IMR-90 (cell line): ENCODE results near the gene LGALS9. TPM values are rescaled to one million over a fixed set of nuclear protein-coding genes. Genes with fewer than 3 reads are reported as not detected.

Experiments used
- ATAC-seq: fragments of 200-7000 bp; cut with Tn5 transposase; 2 replicates; pipeline ENCODE4 v1.9.1; 2020; ENCODE audit warnings: low read depth, mild to moderate bottlenecking, moderate library complexity
- BruUV-seq: library from RNA; stranded (reverse); fragments of 400-500 nt; replicated peaks from 2 replicates; lab custom pipeline; 2021; lab: Mats Ljungman, UMichigan
- CTCF ChIA-PET: fragments of 300-600 bp; formaldehyde crosslinking; extraction: SDS; loops from one replicate; lab custom pipeline; 2021; ENCODE audit warnings: antibody characterized with exemption; lab: Yijun Ruan, JAX
- POLR2A ChIA-PET: fragments of 300-600 bp; sonication (Branson Sonifier 250); formaldehyde crosslinking; loops from one replicate; lab custom pipeline; 2022; ENCODE audit warnings: antibody characterized with exemption; ENCODE audit not compliant: unreplicated experiment; lab: Charles Lee
- DNase-seq: peaks from one replicate; pipeline ENCODE4 v3.0.0; 2013
- H2AFZ ChIP-seq: replicated peaks from 2 replicates; pipeline ENCODE3; 2013; ENCODE audit warnings: low read length, mild to moderate bottlenecking; ENCODE audit not compliant: poor library complexity
- H2AK5ac ChIP-seq: 2 replicates; pipeline ENCODE4 v1.6.1; 2013; ENCODE audit warnings: low read depth, low read length, inconsistent platforms
- H2AK9ac ChIP-seq: replicated peaks from 2 replicates; pipeline ENCODE3; 2013; ENCODE audit warnings: mild to moderate bottlenecking, low read depth, low read length, moderate library complexity; ENCODE audit not compliant: poor library complexity
- H2BK120ac ChIP-seq: 2 replicates; pipeline ENCODE4 v1.6.1; 2013; ENCODE audit warnings: low read depth, low read length, inconsistent platforms
- H2BK15ac ChIP-seq: 3 replicates; pipeline ENCODE4 v1.6.1; 2013; ENCODE audit warnings: low read depth, low read length, inconsistent platforms
- H2BK20ac ChIP-seq: 2 replicates; pipeline ENCODE4 v1.6.1; 2013; ENCODE audit warnings: low read depth, mild to moderate bottlenecking, inconsistent platforms, low read length, moderate library complexity
- H2BK5ac ChIP-seq: 2 replicates; pipeline ENCODE4 v1.6.1; 2013; ENCODE audit warnings: mild to moderate bottlenecking, low read depth, low read length, inconsistent platforms; ENCODE audit not compliant: poor library complexity, severe bottlenecking
- H3K14ac ChIP-seq: replicated peaks from 2 replicates; pipeline ENCODE4 v1.6.1; 2013; ENCODE audit warnings: low read depth, low read length, inconsistent platforms
- H3K18ac ChIP-seq: 2 replicates; pipeline ENCODE4 v1.6.1; 2013; ENCODE audit warnings: low read depth, low read length, control low read depth
- H3K23ac ChIP-seq: 2 replicates; pipeline ENCODE4 v1.6.1; 2013; ENCODE audit warnings: low read depth, low read length, inconsistent platforms
- H3K27ac ChIP-seq: 2 replicates; pipeline ENCODE4 v1.5.1; 2013; ENCODE audit warnings: mild to moderate bottlenecking, control low read depth, low read length; ENCODE audit not compliant: insufficient read depth
- H3K27me3 ChIP-seq: 2 replicates; pipeline ENCODE4 v1.6.1; 2013; ENCODE audit warnings: low read length; ENCODE audit not compliant: control insufficient read depth, insufficient read depth
- H3K36me3 ChIP-seq: 2 replicates; pipeline ENCODE4 v1.6.1; 2013; ENCODE audit warnings: low read length, mixed read lengths; ENCODE audit not compliant: control insufficient read depth, insufficient read depth
- H3K4ac ChIP-seq: 2 replicates; pipeline ENCODE4 v1.6.1; 2013; ENCODE audit warnings: low read depth, low read length, inconsistent platforms
- H3K4me1 ChIP-seq: 2 replicates; pipeline ENCODE4 v1.6.1; 2013; ENCODE audit warnings: low read length, mixed read lengths; ENCODE audit not compliant: control insufficient read depth, insufficient read depth
- H3K4me2 ChIP-seq: 2 replicates; pipeline ENCODE4 v1.6.1; 2013; ENCODE audit warnings: low read depth, mild to moderate bottlenecking, control low read depth, low read length, moderate library complexity
- H3K4me3 ChIP-seq: 2 replicates; pipeline ENCODE4 v1.5.1; 2013; ENCODE audit warnings: low read depth, mild to moderate bottlenecking, control low read depth, low read length, moderate library complexity; ENCODE audit not compliant: insufficient read depth
- H3K56ac ChIP-seq: 2 replicates; pipeline ENCODE4 v1.6.1; 2013; ENCODE audit warnings: low read length, inconsistent platforms; ENCODE audit not compliant: insufficient read depth; ENCODE audit errors: extremely low read depth
- H3K79me1 ChIP-seq, 2 experiments: 2 replicates each; pipeline ENCODE4 v1.6.1; 2013; ENCODE audit warnings: low read length in 2 of 2, inconsistent platforms in 1 of 2, low read depth in 1 of 2
- H3K9ac ChIP-seq: 2 replicates; pipeline ENCODE4 v1.6.1; 2013; ENCODE audit warnings: low read depth, low read length, control low read depth
- H3K9me1 ChIP-seq: 2 replicates; pipeline ENCODE4 v1.6.1; 2013; ENCODE audit warnings: low read length, inconsistent platforms; ENCODE audit not compliant: insufficient read depth
- H3K9me3 ChIP-seq: 2 replicates; pipeline ENCODE4 v1.6.1; 2013; ENCODE audit warnings: low read length; ENCODE audit not compliant: control insufficient read depth, insufficient read depth
- H4K20me1 ChIP-seq: 2 replicates; pipeline ENCODE4 v1.6.1; 2013; ENCODE audit warnings: low read length, inconsistent platforms; ENCODE audit not compliant: insufficient read depth
- H4K5ac ChIP-seq: 2 replicates; pipeline ENCODE4 v1.6.1; 2013; ENCODE audit warnings: mild to moderate bottlenecking, low read depth, low read length, control low read depth
- H4K8ac ChIP-seq, 2 experiments: 2 replicates each; pipeline ENCODE4 v1.6.1; 2013; ENCODE audit warnings: low read depth in 2 of 2, low read length in 2 of 2, control low read depth in 1 of 2, inconsistent platforms in 1 of 2
- H4K91ac ChIP-seq: 2 replicates; pipeline ENCODE4 v1.6.1; 2013; ENCODE audit warnings: low read depth, low read length, inconsistent platforms; ENCODE audit not compliant: insufficient read depth
- BHLHE40 ChIP-seq: fragments of 150-350 bp; IDR thresholded peaks from 2 replicates; pipeline ENCODE4 v1.6.1; 2016; ENCODE audit warnings: mild to moderate bottlenecking, low read depth, low read length
- CEBPB ChIP-seq: IDR thresholded peaks from 2 replicates; pipeline ENCODE4 v1.6.1; 2012; ENCODE audit warnings: low read depth, low read length, improper control_type of control experiment
- FOS ChIP-seq: fragments of 150-350 bp; IDR thresholded peaks from 2 replicates; pipeline ENCODE4 v1.6.1; 2016; ENCODE audit warnings: low read depth, low read length
- MAZ ChIP-seq: IDR thresholded peaks from 2 replicates; pipeline ENCODE4 v1.6.1; 2012; ENCODE audit warnings: low read depth, mild to moderate bottlenecking, low read length, improper control_type of control experiment, moderate library complexity, borderline replicate concordance
- NFE2L2 ChIP-seq: fragments of 150-350 bp; IDR thresholded peaks from 2 replicates; pipeline ENCODE4 v1.6.1; 2016; ENCODE audit warnings: low read depth, mild to moderate bottlenecking, low read length
- RCOR1 ChIP-seq: IDR thresholded peaks from 2 replicates; pipeline ENCODE4 v1.6.1; 2012; ENCODE audit warnings: mild to moderate bottlenecking, low read length, improper control_type of control experiment; ENCODE audit not compliant: insufficient replicate concordance
- WGBS, 2 experiments: methylation state at CpG; one replicate each; pipeline versions ENCODE4 v1.1.5 to v1.1.7; 2013; ENCODE audit warnings: missing lambda C conversion rate in 2 of 2; ENCODE audit not compliant: insufficient read length in 1 of 2; ENCODE audit errors: extremely low coverage in 2 of 2; 5-methylcytosine and 5-hydroxymethylcytosine counted together
- dilution Hi-C: fragments of 300-500 bp; cut with HindIII; formaldehyde crosslinking; loops from one replicate; pipeline ENCODE4 v1.14.3; 2018; ENCODE audit warnings: low sequenced_read_pairs; ENCODE audit not compliant: unreplicated experiment
- in situ Hi-C: fragments of 300-500 bp; cut with MboI; formaldehyde crosslinking; loops from 3 replicates; pipeline ENCODE4 v1.14.3; 2019; ENCODE audit warnings: low sequenced_read_pairs, inconsistent platforms, mixed read lengths
- intact Hi-C: fragments of 100-400 bp; cut with micrococcal nuclease; formaldehyde crosslinking; loops from 2 replicates; pipeline ENCODE4 v1.10.0; 2022
- polyA plus RNA-seq, 3 experiments: library from polyadenylated mRNA; depleted of rRNA; stranded (reverse); fragments of >200 nt; gene quantifications; 2 replicates each; pipeline ENCODE4 v1.2.3, GENCODE V29; 2012; ENCODE audit warnings: low replicate concordance in 1 of 3
- total RNA-seq: library from RNA; depleted of rRNA; stranded (reverse); fragments of >200 nt; gene quantifications from 2 replicates; pipeline ENCODE4 v1.2.3, GENCODE V29; 2012
- TF ChIP-seq, protein P1 (sequence below): fragments of 150-350 bp; IDR thresholded peaks from 2 replicates; pipeline ENCODE4 v1.6.1; 2016; ENCODE audit warnings: low read depth, mild to moderate bottlenecking, low read length, moderate library complexity, borderline replicate concordance
- TF ChIP-seq, protein P2 (sequence below): fragments of 150-350 bp; IDR thresholded peaks from 2 replicates; pipeline ENCODE4 v1.6.1; 2017; ENCODE audit warnings: mild to moderate bottlenecking, antibody characterized with exemption, low read length, low read depth
- TF ChIP-seq, protein P3 (sequence below): conservative IDR thresholded peaks from 2 replicates; pipeline ENCODE4 v1.5.1; 2012; ENCODE audit warnings: mild to moderate bottlenecking, low read depth, low read length, improper control_type of control experiment

The LGALS9 gene
- total and polyA plus RNA-seq, 2 of the 4 experiments (the other 2 are of a cell fraction): 0.54 to 2.5 TPM

DNA sequence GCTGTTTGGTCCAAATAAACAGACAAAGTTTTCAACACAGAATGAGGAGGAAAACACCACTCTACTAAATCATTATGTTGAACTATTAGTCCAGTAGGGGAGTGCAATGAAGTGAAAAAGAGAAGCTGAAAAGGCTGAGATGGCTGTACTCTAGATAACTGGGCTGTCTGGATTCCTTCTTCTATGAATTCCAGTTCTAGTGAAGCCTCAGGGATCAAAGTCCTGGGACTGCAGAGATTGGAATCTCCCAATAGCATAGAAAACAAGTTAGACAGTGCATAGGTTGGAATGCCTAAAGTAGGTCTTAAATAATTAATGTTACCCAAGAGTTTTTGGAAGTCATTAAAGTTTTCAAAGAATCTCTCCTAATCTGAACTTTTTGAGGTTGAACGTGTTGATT is 59.9 kb downstream of the LGALS9 start:
- Histone ChIP-seq H3K4me3 (no peak overlapping the region), H3K18ac (no peak overlapping the region), H3K79me1 (no peaks in the 10 kb centered on the region), H4K5ac (no peak overlapping the region), H2AK9ac (no peak overlapping the region), H3K56ac (no peak overlapping the region), H3K4me1 (no peaks in the 10 kb centered on the region), H2BK5ac (no peak overlapping the region), H3K36me3 (no peaks in the 10 kb centered on the region), H2AK5ac (no peak overlapping the region), H2AFZ (no peak overlapping the region), H3K23ac (no peak overlapping the region), H4K91ac (no peak overlapping the region), H3K9ac (no peak overlapping the region), H3K9me1 (no peaks in the 10 kb centered on the region), H2BK15ac (no peak overlapping the region), H3K9me3 (peaks cover 8% of the 10 kb centered on the region), H4K20me1 (no peaks in the 10 kb centered on the region), H3K27me3 (no peaks in the 10 kb centered on the region), H3K4me2 (no peak overlapping the region), H2BK120ac (no peak overlapping the region), H3K14ac (no peak overlapping the region), H4K8ac (no peak overlapping the region), H3K4ac (no peak overlapping the region), H2BK20ac (no peak overlapping the region), H3K27ac (no peak overlapping the region)
- no CpG with 5 or more reads among the region's 1 CpG for WGBS, 2 experiments
- dilution Hi-C loops: no loop called here
- ChIA-PET CTCF (no interaction called here), POLR2A (no interaction called here)
- intact Hi-C loops: no loop called here
- no TSS peak for BruUV-seq
- TF ChIP-seq NFE2L2: no peak
- TF ChIP-seq, protein P1, sequence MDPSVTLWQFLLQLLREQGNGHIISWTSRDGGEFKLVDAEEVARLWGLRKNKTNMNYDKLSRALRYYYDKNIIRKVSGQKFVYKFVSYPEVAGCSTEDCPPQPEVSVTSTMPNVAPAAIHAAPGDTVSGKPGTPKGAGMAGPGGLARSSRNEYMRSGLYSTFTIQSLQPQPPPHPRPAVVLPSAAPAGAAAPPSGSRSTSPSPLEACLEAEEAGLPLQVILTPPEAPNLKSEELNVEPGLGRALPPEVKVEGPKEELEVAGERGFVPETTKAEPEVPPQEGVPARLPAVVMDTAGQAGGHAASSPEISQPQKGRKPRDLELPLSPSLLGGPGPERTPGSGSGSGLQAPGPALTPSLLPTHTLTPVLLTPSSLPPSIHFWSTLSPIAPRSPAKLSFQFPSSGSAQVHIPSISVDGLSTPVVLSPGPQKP: no peak
- TF ChIP-seq BHLHE40: no peak
- TF ChIP-seq, protein P2, sequence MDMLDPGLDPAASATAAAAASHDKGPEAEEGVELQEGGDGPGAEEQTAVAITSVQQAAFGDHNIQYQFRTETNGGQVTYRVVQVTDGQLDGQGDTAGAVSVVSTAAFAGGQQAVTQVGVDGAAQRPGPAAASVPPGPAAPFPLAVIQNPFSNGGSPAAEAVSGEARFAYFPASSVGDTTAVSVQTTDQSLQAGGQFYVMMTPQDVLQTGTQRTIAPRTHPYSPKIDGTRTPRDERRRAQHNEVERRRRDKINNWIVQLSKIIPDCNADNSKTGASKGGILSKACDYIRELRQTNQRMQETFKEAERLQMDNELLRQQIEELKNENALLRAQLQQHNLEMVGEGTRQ: no peak
- no peak for TF ChIP-seq CEBPB
- no peak for TF ChIP-seq MAZ
- TF ChIP-seq RCOR1: no peak
- TF ChIP-seq FOS: no peak
- TF ChIP-seq, protein P3, sequence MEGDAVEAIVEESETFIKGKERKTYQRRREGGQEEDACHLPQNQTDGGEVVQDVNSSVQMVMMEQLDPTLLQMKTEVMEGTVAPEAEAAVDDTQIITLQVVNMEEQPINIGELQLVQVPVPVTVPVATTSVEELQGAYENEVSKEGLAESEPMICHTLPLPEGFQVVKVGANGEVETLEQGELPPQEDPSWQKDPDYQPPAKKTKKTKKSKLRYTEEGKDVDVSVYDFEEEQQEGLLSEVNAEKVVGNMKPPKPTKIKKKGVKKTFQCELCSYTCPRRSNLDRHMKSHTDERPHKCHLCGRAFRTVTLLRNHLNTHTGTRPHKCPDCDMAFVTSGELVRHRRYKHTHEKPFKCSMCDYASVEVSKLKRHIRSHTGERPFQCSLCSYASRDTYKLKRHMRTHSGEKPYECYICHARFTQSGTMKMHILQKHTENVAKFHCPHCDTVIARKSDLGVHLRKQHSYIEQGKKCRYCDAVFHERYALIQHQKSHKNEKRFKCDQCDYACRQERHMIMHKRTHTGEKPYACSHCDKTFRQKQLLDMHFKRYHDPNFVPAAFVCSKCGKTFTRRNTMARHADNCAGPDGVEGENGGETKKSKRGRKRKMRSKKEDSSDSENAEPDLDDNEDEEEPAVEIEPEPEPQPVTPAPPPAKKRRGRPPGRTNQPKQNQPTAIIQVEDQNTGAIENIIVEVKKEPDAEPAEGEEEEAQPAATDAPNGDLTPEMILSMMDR: no peak
- DNase-seq (no peak), ATAC-seq (no peak)
- in situ Hi-C loops: no loop called here
